GM12875 (cell line): Measurements from ENCODE around the gene ELK3.

Experiments
- H3K4me3 ChIP-seq: one replicate; pipeline ENCODE4 v1.5.1; 2011; ENCODE audit warnings: low read depth, low read length, control low read depth
- TF ChIP-seq, protein P1 (sequence below): IDR thresholded peaks from 2 replicates; pipeline ENCODE4 v1.5.1; 2011; ENCODE audit warnings: low read depth, mild to moderate bottlenecking, control low read depth, inconsistent platforms, low read length, moderate library complexity, borderline replicate concordance; ENCODE audit not compliant: insufficient read depth

Gene ELK3

DNA sequence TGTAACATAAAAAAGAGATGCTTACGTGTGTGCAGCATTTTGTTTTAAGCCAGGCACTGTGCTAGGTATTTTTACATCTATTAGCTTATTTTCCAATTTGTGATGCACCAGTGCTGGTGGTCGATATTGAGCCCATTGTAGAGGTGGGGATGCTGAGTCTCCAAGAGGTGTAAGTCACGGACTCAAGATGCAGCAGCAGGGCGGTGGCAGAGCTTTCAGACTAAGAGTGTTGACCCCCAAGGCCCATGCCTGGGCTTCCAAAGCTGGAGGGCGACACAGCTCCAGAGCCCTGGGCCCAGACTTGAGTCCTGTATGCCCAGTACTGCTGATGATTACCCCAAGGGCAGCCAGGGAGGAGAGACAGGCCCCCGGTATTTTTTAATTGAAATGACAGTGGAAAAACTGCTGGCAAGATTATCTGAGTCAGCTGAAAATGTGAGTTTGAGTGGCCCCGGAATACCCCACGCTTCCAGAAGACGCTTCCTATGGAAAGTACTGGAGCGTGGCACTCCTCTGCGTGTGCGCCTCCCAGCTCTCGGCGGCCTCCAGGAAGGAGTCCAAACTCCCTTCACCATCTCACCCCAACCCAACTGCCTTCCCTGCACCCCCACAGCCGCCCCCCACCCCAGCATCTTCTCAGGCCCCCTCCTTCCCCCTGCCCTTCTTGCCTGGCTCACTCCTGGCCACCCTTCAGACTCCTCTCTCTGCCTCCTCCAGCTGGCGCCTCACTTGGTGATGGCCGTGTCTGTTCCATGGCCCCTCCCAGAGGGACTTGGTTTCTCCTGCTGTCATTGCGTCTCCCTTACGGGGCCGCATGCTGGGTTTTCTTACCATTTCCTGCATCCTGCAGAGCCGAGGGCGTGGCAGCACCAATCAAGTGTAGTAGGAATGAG is 40.7 kb downstream of the ELK3 start:
- TF ChIP-seq, protein P1, sequence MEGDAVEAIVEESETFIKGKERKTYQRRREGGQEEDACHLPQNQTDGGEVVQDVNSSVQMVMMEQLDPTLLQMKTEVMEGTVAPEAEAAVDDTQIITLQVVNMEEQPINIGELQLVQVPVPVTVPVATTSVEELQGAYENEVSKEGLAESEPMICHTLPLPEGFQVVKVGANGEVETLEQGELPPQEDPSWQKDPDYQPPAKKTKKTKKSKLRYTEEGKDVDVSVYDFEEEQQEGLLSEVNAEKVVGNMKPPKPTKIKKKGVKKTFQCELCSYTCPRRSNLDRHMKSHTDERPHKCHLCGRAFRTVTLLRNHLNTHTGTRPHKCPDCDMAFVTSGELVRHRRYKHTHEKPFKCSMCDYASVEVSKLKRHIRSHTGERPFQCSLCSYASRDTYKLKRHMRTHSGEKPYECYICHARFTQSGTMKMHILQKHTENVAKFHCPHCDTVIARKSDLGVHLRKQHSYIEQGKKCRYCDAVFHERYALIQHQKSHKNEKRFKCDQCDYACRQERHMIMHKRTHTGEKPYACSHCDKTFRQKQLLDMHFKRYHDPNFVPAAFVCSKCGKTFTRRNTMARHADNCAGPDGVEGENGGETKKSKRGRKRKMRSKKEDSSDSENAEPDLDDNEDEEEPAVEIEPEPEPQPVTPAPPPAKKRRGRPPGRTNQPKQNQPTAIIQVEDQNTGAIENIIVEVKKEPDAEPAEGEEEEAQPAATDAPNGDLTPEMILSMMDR, result no peak
- no peak overlapping the region for H3K4me3 ChIP-seq

DNA sequence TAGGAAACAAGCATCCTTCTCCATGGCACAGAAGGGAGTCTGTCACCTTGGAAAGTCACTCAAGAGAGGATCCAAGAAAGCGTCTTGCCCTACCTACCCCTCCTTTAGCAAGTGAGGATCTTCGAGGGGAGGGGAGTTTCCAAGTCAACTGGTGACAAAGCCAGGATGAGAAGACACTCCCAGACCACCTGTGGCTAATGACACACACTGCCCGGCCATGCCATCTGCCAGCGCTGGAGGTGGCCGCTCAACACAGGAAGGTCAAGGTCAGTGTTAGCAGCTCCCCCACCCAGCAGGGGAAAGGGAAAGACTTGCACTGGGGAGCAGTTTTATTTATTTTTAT is 41.3 kb downstream of the ELK3 start:
- H3K4me3 ChIP-seq, result no peak overlapping the region
- TF ChIP-seq, protein P1, result no peak

DNA sequence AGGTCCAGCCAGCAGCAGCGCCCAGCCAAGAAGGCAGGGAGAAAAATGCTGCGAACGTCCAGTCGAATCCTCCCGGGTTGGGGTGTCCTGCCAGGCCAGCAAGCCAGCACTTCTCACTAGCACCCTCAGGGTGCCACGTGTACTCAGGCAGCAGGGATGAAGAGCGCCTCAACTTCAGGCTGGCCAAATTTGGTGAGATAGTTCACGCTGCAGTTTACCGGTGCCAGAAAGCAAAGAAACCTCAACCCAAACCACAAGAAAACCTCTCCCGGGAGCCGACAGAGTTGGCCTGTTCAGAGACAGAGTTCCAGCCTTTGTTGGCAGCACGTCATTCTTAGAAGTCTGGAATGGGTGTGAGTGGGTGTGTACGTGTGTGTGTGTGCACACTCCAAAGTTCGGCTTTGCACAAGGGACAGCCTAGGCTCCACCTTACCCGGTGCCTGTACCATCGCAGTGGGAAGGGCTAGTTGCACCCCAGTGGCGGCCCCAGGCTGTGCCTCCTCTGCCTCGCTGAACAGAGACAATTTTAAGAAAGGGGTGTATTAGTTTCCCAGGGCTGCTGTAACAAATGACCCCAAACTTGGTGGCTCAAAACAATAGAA is 42.1 kb downstream of the ELK3 start:
- TF ChIP-seq, protein P1, result no peak
- H3K4me3 ChIP-seq, result no peak overlapping the region

DNA sequence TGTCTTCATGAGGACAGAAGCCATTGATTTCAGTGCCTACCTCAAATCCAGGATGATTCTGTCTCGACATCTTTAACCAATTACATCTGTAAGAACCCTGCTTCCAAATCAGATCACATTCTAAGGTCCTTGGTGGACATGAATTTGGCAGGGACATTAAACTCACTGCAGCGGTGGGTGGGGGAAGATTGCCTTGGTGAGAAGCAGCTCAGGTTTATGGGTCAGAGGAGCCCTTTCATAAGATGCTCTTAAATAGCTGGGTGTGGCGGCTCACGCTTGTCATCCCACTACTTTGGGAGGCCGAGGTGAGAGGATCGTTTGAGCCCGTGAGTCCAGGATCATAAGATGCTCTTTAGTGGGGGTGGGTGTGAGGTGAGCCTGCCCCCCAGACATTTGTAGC is 42.9 kb downstream of the ELK3 start:
- no peak overlapping the region for H3K4me3 ChIP-seq
- TF ChIP-seq, protein P1, result no peak

DNA sequence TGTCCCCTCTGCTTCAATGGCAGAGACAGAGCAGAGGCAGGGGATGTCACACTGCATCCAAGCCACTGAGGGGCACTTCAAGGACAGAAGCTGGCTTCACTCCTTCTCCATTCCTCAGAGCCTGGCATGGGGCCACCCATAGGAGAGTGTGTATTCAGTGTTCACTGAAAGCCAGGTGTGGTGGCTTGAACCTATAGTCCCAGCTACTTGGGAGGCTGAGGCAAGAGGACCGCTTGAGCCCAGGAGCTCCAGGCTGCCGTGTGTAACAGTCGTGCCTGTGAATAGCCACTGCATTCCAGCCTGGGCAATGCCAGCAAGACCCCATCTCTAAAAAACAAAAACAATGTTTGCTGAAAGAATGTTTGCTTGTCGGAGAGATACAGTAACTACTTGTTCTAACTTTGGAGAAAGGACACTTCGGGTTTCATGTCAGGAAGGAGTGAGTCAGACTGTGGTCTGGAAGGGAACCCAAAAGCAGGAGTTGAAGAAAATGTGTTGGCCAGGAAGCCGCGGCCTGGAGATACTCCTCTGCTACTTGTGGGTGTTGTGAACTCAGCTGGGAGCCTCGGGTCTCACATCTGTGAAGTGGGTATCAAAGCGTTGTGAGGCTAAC is 43.4 kb downstream of the ELK3 start:
- TF ChIP-seq, protein P1, result no peak
- no peak overlapping the region for H3K4me3 ChIP-seq

DNA sequence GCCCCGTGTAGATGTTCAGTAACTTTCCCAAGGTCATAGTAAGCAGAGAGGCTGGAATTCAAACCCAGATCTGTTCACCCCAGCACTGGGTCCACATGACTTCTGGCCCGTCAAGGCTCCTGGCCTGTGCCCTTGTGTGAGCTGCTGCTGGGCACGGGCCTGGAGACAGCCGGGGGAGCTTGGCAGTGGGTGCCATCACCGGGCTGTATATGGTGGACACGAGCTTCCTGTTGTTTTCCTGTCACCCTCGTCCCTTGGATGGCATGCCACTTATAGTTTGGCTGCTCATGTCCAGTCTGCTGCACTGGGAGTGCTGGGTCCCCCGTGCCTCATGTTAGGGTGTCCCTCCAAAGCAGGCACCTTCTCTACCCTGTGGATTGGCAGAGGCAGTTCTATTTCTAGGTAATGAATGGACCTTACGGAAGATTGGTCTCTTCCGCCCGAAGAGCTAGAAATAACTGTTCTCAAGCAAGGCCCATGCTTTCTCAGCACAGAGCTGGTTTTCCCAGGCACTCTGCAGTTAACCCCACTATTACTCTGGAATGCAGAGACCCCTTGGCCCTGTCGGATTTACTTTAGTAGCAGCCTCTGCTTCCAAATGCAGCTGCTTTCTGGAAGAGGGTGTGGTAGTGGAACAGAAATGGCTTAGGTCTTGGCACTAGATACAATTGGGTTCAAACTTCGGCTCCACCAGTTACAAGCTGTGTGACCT is 44.3 kb downstream of the ELK3 start:
- H3K4me3 ChIP-seq, result no peak overlapping the region
- TF ChIP-seq, protein P1, result no peak
